PC-9 (cell line): ENCODE data around the gene GLTPD2. TPM values are rescaled to one million over a fixed set of nuclear protein-coding genes. Genes with fewer than 3 reads are reported as not detected.
A peak's percentile ranks its signal among the peaks of the same experiment; 100 is the strongest.

ENCODE experiments used
- BruUV-seq: library from RNA; stranded (reverse); fragments of 400-500 nt; replicated peaks from 2 replicates; lab custom pipeline; 2021; lab: Mats Ljungman, UMichigan
- CTCF ChIA-PET: fragments of 300-600 bp; sonication (Branson Sonifier 250); formaldehyde crosslinking; loops from one replicate; lab custom pipeline; 2022; ENCODE audit warnings: antibody characterized with exemption; lab: Charles Lee
- POLR2A ChIA-PET: fragments of 300-600 bp; sonication (Branson Sonifier 250); formaldehyde crosslinking; loops from one replicate; lab custom pipeline; 2022; ENCODE audit warnings: antibody characterized with exemption; ENCODE audit not compliant: unreplicated experiment; lab: Charles Lee
- DNase-seq, 2 experiments: peaks; one replicate each; pipeline versions ENCODE4 v3.0.0 to v3.0.0-alpha.2; 2015 to 2022; ENCODE audit warnings: mixed read lengths in 1 of 2
- H2AFZ ChIP-seq: fragments of 200-600 bp; sonication (generic); 2 replicates; pipeline ENCODE4 v1.8.1; 2017; ENCODE audit warnings: antibody characterized with exemption
- H3F3A ChIP-seq: fragments of 200-600 bp; sonication (generic); 2 replicates; pipeline ENCODE4 v1.8.1; 2017; ENCODE audit warnings: antibody characterized with exemption, mild to moderate bottlenecking, low read depth; ENCODE audit not compliant: insufficient read depth
- H3K27ac ChIP-seq: fragments of 200-600 bp; sonication (generic); 2 replicates; pipeline ENCODE4 v1.6.1; 2016; ENCODE audit warnings: mixed run types
- H3K27me3 ChIP-seq: fragments of 200-600 bp; sonication (generic); 2 replicates; pipeline ENCODE4 v1.6.1; 2016; ENCODE audit warnings: low read depth, mixed run types; ENCODE audit not compliant: insufficient read depth
- H3K36me3 ChIP-seq: fragments of 200-600 bp; sonication (generic); 2 replicates; pipeline ENCODE4 v1.6.1; 2016; ENCODE audit warnings: low read depth, mixed run types
- H3K4me1 ChIP-seq: fragments of 200-600 bp; sonication (generic); replicated peaks from 2 replicates; pipeline ENCODE4 v1.6.1; 2016; ENCODE audit warnings: mixed run types; ENCODE audit not compliant: insufficient read depth
- H3K4me2 ChIP-seq: fragments of 200-600 bp; sonication (generic); 2 replicates; pipeline ENCODE4 v1.6.1; 2017; ENCODE audit warnings: mixed run types
- H3K4me3 ChIP-seq: fragments of 200-600 bp; sonication (generic); 2 replicates; pipeline ENCODE4 v1.6.1; 2016; ENCODE audit warnings: mixed run types
- H3K79me2 ChIP-seq: fragments of 200-600 bp; sonication (generic); 2 replicates; pipeline ENCODE4 v1.6.1; 2017; ENCODE audit warnings: low read depth, mixed run types
- H3K9me2 ChIP-seq: fragments of 200-600 bp; sonication (generic); 2 replicates; pipeline ENCODE4 v1.8.1; 2017; ENCODE audit warnings: mild to moderate bottlenecking; ENCODE audit not compliant: insufficient read depth
- H3K9me3 ChIP-seq: fragments of 200-600 bp; sonication (generic); 2 replicates; pipeline ENCODE4 v1.8.1; 2016; ENCODE audit warnings: low read depth; ENCODE audit not compliant: insufficient read depth
- H4K20me1 ChIP-seq: fragments of 200-600 bp; sonication (generic); 2 replicates; pipeline ENCODE4 v1.8.1; 2017; ENCODE audit not compliant: insufficient read depth
- CTCF ChIP-seq: fragments of 200-600 bp; sonication (generic); conservative IDR thresholded peaks from 2 replicates; pipeline ENCODE4 v1.6.1; 2017; ENCODE audit warnings: mixed run types, antibody characterized with exemption, mild to moderate bottlenecking, moderate library complexity
- EZH2 ChIP-seq: fragments of 200-600 bp; sonication (generic); IDR thresholded peaks from 2 replicates; pipeline ENCODE4 v1.8.0; 2017; ENCODE audit warnings: antibody characterized with exemption, low read depth
- intact Hi-C: fragments of 100-400 bp; cut with micrococcal nuclease; formaldehyde crosslinking; loops from one replicate; pipeline ENCODE4 v1.10.0; 2022; ENCODE audit not compliant: unreplicated experiment
- total RNA-seq: library from RNA; stranded (reverse); gene quantifications from 2 replicates; pipeline ENCODE4 v1.2.3, GENCODE V29; 2021

The GLTPD2 gene
- total RNA-seq, 1 experiment from 2014 or later, result not detected

- Histone ChIP-seq H4K20me1 (no peaks in the 10 kb centered on the region), H3K9me3 (no peaks in the 10 kb centered on the region), H3K27me3 (no peaks in the 10 kb centered on the region), H3K27ac (peak overlapping the region; percentile 74), H3K4me1 (peaks cover 34% of the 10 kb centered on the region), H3K4me2 (peak overlapping the region; percentile 53), H2AFZ (no peak overlapping the region), H3K4me3 (no peak overlapping the region), H3K36me3 (0 out of 2 replicates have a peak, but pooled peaks cover 9% of the 10 kb centered on the region), H3F3A (peaks cover 32% of the 10 kb centered on the region), H3K79me2 (no peaks in the 10 kb centered on the region), H3K9me2 (no peaks in the 10 kb centered on the region)
- TF ChIP-seq EZH2, result no peak
- TF ChIP-seq CTCF, result no peak
- intact Hi-C loops, result no loop called here
- ChIA-PET POLR2A (interaction anchor here (0.6 kb wide), 1 partner anchor 40 kb away, joined by 3 read pairs; no protein-coding TSS in a partner anchor), CTCF (no interaction called here)
- BruUV-seq, result no TSS peak
- DNase-seq, result peak; percentile 54 to 92
These were observed 22.7 kb downstream of the GLTPD2 start for GRCh38 chr17:4811471-4811870.

- Histone ChIP-seq H3K79me2 (no peaks in the 10 kb centered on the region), H3K36me3 (0 out of 2 replicates have a peak, but pooled peaks cover 9% of the 10 kb centered on the region), H3K9me3 (no peaks in the 10 kb centered on the region), H3K27ac (no peak overlapping the region), H4K20me1 (no peaks in the 10 kb centered on the region), H3K4me2 (no peak overlapping the region), H3K9me2 (no peaks in the 10 kb centered on the region), H3K27me3 (no peaks in the 10 kb centered on the region), H2AFZ (no peak overlapping the region), H3K4me1 (peaks cover 32% of the 10 kb centered on the region), H3F3A (peaks cover 32% of the 10 kb centered on the region), H3K4me3 (no peak overlapping the region)
- CTCF ChIA-PET, result no interaction called here
- no TSS peak for BruUV-seq
- intact Hi-C loops, result no loop called here
- POLR2A ChIA-PET, result no interaction called here
- no peak for TF ChIP-seq CTCF
- no peak for TF ChIP-seq EZH2
- DNase-seq, result no peak
These were observed 23.9 kb downstream of the GLTPD2 start for GRCh38 chr17:4812690-4813089.

- intact Hi-C loops, result no loop called here
- CTCF ChIA-PET, result no interaction called here
- POLR2A ChIA-PET, result no interaction called here
- H3K36me3 ChIP-seq, result peaks cover 3% of the 10 kb centered on the region; the same call in 1 of the 2 replicates
- no peak overlapping the region for H3K27ac ChIP-seq
- no TSS peak for BruUV-seq
- peaks cover 19% of the 10 kb centered on the region for H3F3A ChIP-seq
- no peaks in the 10 kb centered on the region for H3K79me2 ChIP-seq
- H4K20me1 ChIP-seq, result no peaks in the 10 kb centered on the region
- TF ChIP-seq CTCF (peak; percentile 52; the same call in 1 of the 2 replicates), EZH2 (no peak)
- H3K4me2 ChIP-seq, result no peak overlapping the region
- no peak overlapping the region for H2AFZ ChIP-seq
- DNase-seq, result no peak
- H3K9me3 ChIP-seq, result no peaks in the 10 kb centered on the region
- H3K9me2 ChIP-seq, result no peaks in the 10 kb centered on the region
- no peaks in the 10 kb centered on the region for H3K27me3 ChIP-seq
- H3K4me3 ChIP-seq, result no peak overlapping the region
- H3K4me1 ChIP-seq, result peaks cover 19% of the 10 kb centered on the region
These were observed 26.4 kb downstream of the GLTPD2 start for GRCh38 chr17:4815043-4815675.
